Brain microvascular endothelial cell (primary cell): ENCODE data around the gene PAM.
A peak's percentile ranks its signal among the peaks of the same experiment; 100 is the strongest.

Experiments used
- DNase-seq: peaks from one replicate; pipeline ENCODE4 v3.0.0-alpha.2; 2020
- H3K27ac ChIP-seq: fragments of 250-450 bp; sonication (Bioruptor Pico); 2 replicates; pipeline ENCODE4 v1.5.1; 2020; ENCODE audit warnings: mild to moderate bottlenecking, moderate library complexity
- H3K27me3 ChIP-seq: fragments of 250-450 bp; sonication (Bioruptor Pico); replicated peaks from 2 replicates; pipeline ENCODE4 v1.5.1; 2020; ENCODE audit warnings: mild to moderate bottlenecking
- H3K36me3 ChIP-seq: fragments of 250-450 bp; sonication (Bioruptor Pico); replicated peaks from 2 replicates; pipeline ENCODE4 v1.5.1; 2020; ENCODE audit warnings: mild to moderate bottlenecking
- H3K4me3 ChIP-seq: 2 replicates; pipeline ENCODE4 v1.5.1; 2011; ENCODE audit warnings: low read depth, mild to moderate bottlenecking, control low read depth, low read length, moderate library complexity
- CTCF ChIP-seq: IDR thresholded peaks from 2 replicates; pipeline ENCODE4 v1.5.1; 2011; ENCODE audit warnings: low read depth, mild to moderate bottlenecking, moderate library complexity, low read length, control low read depth, inconsistent platforms; ENCODE audit errors: missing control alignments
- in situ Hi-C: cut with HindIII; loops from 2 replicates; pipeline ENCODE4 v1.10.0; 2017; ENCODE audit warnings: low sequenced_read_pairs, low pct_ligation_motif_present

Gene PAM

GRCh38 chr5:102788788-102789187, 33.7 kb downstream of the PAM start:
- no peaks in the 10 kb centered on the region for H3K36me3 ChIP-seq
- no peaks in the 10 kb centered on the region for H3K27me3 ChIP-seq
- TF ChIP-seq CTCF: no peak
- H3K27ac ChIP-seq: no peak overlapping the region
- in situ Hi-C loops: no loop called here
- no peak for DNase-seq
- H3K4me3 ChIP-seq: no peak overlapping the region

GRCh38 chr5:102789469-102789868, 34.4 kb downstream of the PAM start:
- no peaks in the 10 kb centered on the region for H3K36me3 ChIP-seq
- H3K4me3 ChIP-seq: no peak overlapping the region
- in situ Hi-C loops: no loop called here
- H3K27me3 ChIP-seq: no peaks in the 10 kb centered on the region
- DNase-seq: no peak
- H3K27ac ChIP-seq: no peak overlapping the region
- no peak for TF ChIP-seq CTCF

GRCh38 chr5:102790748-102791147, 35.6 kb downstream of the PAM start:
- Histone ChIP-seq H3K27me3 (no peaks in the 10 kb centered on the region), H3K36me3 (no peaks in the 10 kb centered on the region), H3K4me3 (no peak overlapping the region), H3K27ac (no peak overlapping the region)
- no peak for DNase-seq
- TF ChIP-seq CTCF: no peak
- in situ Hi-C loops: no loop called here

- Histone ChIP-seq H3K27me3 (no peaks in the 10 kb centered on the region), H3K4me3 (no peak overlapping the region), H3K27ac (no peak overlapping the region), H3K36me3 (no peaks in the 10 kb centered on the region)
- peak; percentile 47 for TF ChIP-seq CTCF
- in situ Hi-C loops: no loop called here
- peak; percentile 12 for DNase-seq
These were observed 37.6 kb downstream of the PAM start for GRCh38 chr5:102792705-102793104.

GRCh38 chr5:102794047-102794446, 38.9 kb downstream of the PAM start:
- no peak for TF ChIP-seq CTCF
- Histone ChIP-seq H3K27ac (no peak overlapping the region), H3K36me3 (no peaks in the 10 kb centered on the region), H3K4me3 (no peak overlapping the region), H3K27me3 (no peaks in the 10 kb centered on the region)
- DNase-seq: no peak
- in situ Hi-C loops: no loop called here

- DNase-seq: no peak
- H3K4me3 ChIP-seq: no peak overlapping the region
- no peak for TF ChIP-seq CTCF
- in situ Hi-C loops: no loop called here
- H3K27me3 ChIP-seq: no peaks in the 10 kb centered on the region
- H3K36me3 ChIP-seq: no peaks in the 10 kb centered on the region
- no peak overlapping the region for H3K27ac ChIP-seq
These were observed 39.7 kb downstream of the PAM start for GRCh38 chr5:102794677-102795331.
